HG03571 (cell line): ENCODE data around the gene FOXP1.

Source experiments
- ATAC-seq: cut with Tn5 transposase; IDR thresholded peaks from one replicate; pipeline ENCODE4 v1.9.1; 2021; ENCODE audit not compliant: unreplicated experiment

Gene FOXP1

GRCh38 chr3:71406972-71407810 lies 176.3 kb downstream of the FOXP1 start:
- ATAC-seq, result no peak

GRCh38 chr3:71402911-71403310 lies 180.6 kb downstream of the FOXP1 start:
- no peak for ATAC-seq

- no peak for ATAC-seq
These were observed 181.2 kb downstream of the FOXP1 start for GRCh38 chr3:71402280-71402679.

GRCh38 chr3:71401695-71402231 lies 181.8 kb downstream of the FOXP1 start:
- ATAC-seq, result no peak

GRCh38 chr3:71400986-71401451 lies 182.5 kb downstream of the FOXP1 start:
- ATAC-seq, result no peak

- ATAC-seq, result no peak
These were observed 184.1 kb downstream of the FOXP1 start for GRCh38 chr3:71399478-71399877.

GRCh38 chr3:71398157-71398836 lies 185.2 kb downstream of the FOXP1 start:
- ATAC-seq, result no peak

- ATAC-seq, result no peak
These were observed 185.8 kb downstream of the FOXP1 start for GRCh38 chr3:71397726-71398125.

GRCh38 chr3:71397046-71397445 lies 186.5 kb downstream of the FOXP1 start:
- no peak for ATAC-seq

- no peak for ATAC-seq
These were observed 187.4 kb downstream of the FOXP1 start for GRCh38 chr3:71395927-71396695.

GRCh38 chr3:71395470-71395869 lies 188.1 kb downstream of the FOXP1 start:
- ATAC-seq, result no peak

- ATAC-seq, result no peak
These were observed 189.8 kb downstream of the FOXP1 start for GRCh38 chr3:71393745-71394144.

- ATAC-seq, result peak; percentile 35
These were observed 190.4 kb downstream of the FOXP1 start for GRCh38 chr3:71393093-71393492.

- ATAC-seq, result peak; percentile 77
These were observed 191.3 kb downstream of the FOXP1 start for GRCh38 chr3:71392251-71392650.

- no peak for ATAC-seq
These were observed 192.2 kb downstream of the FOXP1 start for GRCh38 chr3:71391361-71391760.

- no peak for ATAC-seq
These were observed 193.5 kb downstream of the FOXP1 start for GRCh38 chr3:71389911-71390573.

GRCh38 chr3:71389191-71389590 lies 194.3 kb downstream of the FOXP1 start:
- no peak for ATAC-seq

GRCh38 chr3:71388535-71389120 lies 194.9 kb downstream of the FOXP1 start:
- no peak for ATAC-seq

GRCh38 chr3:71387586-71387985 lies 195.9 kb downstream of the FOXP1 start:
- no peak for ATAC-seq
